OCI-LY1 (cell line): ENCODE data around the gene GPX5.

Experiments used
- H2AFZ ChIP-seq: fragments of 200-600 bp; sonication (generic), shearing (Covaris generic); 2 replicates; pipeline ENCODE4 v1.6.0; 2014; ENCODE audit warnings: antibody characterized with exemption, mild to moderate bottlenecking, low read length
- H3F3A ChIP-seq: fragments of 200-600 bp; sonication (generic), shearing (Covaris generic); 2 replicates; pipeline ENCODE4 v1.6.0; 2014; ENCODE audit warnings: mild to moderate bottlenecking, antibody characterized with exemption, low read length, moderate library complexity; ENCODE audit not compliant: insufficient read depth
- H3K27ac ChIP-seq: fragments of 200-600 bp; sonication (generic); 2 replicates; pipeline ENCODE4 v1.5.1; 2014; ENCODE audit warnings: low read length, mixed run types, mild to moderate bottlenecking, low read depth; ENCODE audit not compliant: poor library complexity, severe bottlenecking
- H3K27me3 ChIP-seq: fragments of 200-600 bp; sonication (generic); 2 replicates; pipeline ENCODE4 v1.6.0; 2014; ENCODE audit warnings: antibody characterized with exemption, mild to moderate bottlenecking, low read length, moderate library complexity; ENCODE audit not compliant: insufficient read depth
- H3K36me3 ChIP-seq: fragments of 200-600 bp; sonication (generic); 2 replicates; pipeline ENCODE4 v1.6.1; 2014; ENCODE audit warnings: mild to moderate bottlenecking, antibody characterized with exemption, low read length, moderate library complexity, mixed read lengths; ENCODE audit not compliant: insufficient read depth
- H3K4me1 ChIP-seq: fragments of 200-600 bp; sonication (generic); 2 replicates; pipeline ENCODE4 v1.5.1; 2014; ENCODE audit warnings: mild to moderate bottlenecking, low read length, moderate library complexity; ENCODE audit not compliant: insufficient read depth, severe bottlenecking
- H3K4me2 ChIP-seq: fragments of 200-600 bp; sonication (generic), shearing (Covaris generic); 2 replicates; pipeline ENCODE4 v1.6.1; 2014; ENCODE audit warnings: low read length
- H3K4me3 ChIP-seq: fragments of 200-600 bp; sonication (generic); 2 replicates; pipeline ENCODE4 v1.5.1; 2014; ENCODE audit warnings: low read length, low read depth, mild to moderate bottlenecking, mixed read lengths; ENCODE audit not compliant: poor library complexity, severe bottlenecking
- H3K79me2 ChIP-seq: fragments of 200-600 bp; shearing (Covaris generic); 2 replicates; pipeline ENCODE4 v1.6.1; 2016; ENCODE audit warnings: mixed run types, low read length, mixed read lengths; ENCODE audit not compliant: insufficient read depth
- H3K9ac ChIP-seq: fragments of 200-600 bp; sonication (generic), shearing (Covaris generic); 2 replicates; pipeline ENCODE4 v1.6.1; 2014; ENCODE audit warnings: mild to moderate bottlenecking, low read length, mixed read lengths
- H3K9me2 ChIP-seq: fragments of 200-600 bp; sonication (generic), shearing (Covaris generic); 2 replicates; pipeline ENCODE4 v1.6.1; 2014; ENCODE audit warnings: low read depth, mild to moderate bottlenecking, low read length, mixed read lengths
- H3K9me3 ChIP-seq: fragments of 200-600 bp; shearing (Covaris generic); 2 replicates; pipeline ENCODE4 v1.6.1; 2014; ENCODE audit warnings: low read length, mixed read lengths
- H4K20me1 ChIP-seq: fragments of 200-600 bp; sonication (generic), shearing (Covaris generic); 2 replicates; pipeline ENCODE4 v1.6.0; 2016; ENCODE audit warnings: mild to moderate bottlenecking, low read length; ENCODE audit not compliant: insufficient read depth
- CTCF ChIP-seq: fragments of 200-600 bp; sonication (generic), shearing (Covaris generic); IDR thresholded peaks from 2 replicates; pipeline ENCODE4 v1.5.1; 2017; ENCODE audit warnings: mild to moderate bottlenecking, antibody characterized with exemption, low read length, moderate library complexity, mixed read lengths
- EZH2 ChIP-seq: fragments of 200-600 bp; sonication (generic), shearing (Covaris generic); IDR thresholded peaks from 2 replicates; pipeline ENCODE4 v1.8.0; 2017; ENCODE audit warnings: borderline replicate concordance, mixed run types, mild to moderate bottlenecking, antibody characterized with exemption, low read length, moderate library complexity, mixed read lengths

GPX5 gene

GRCh38 chr6:28488916-28489365 lies 36.7 kb upstream of the GPX5 start:
- Histone ChIP-seq H3K9ac (no peak overlapping the region), H3K36me3 (no peaks in the 10 kb centered on the region), H3K79me2 (no peaks in the 10 kb centered on the region), H3F3A (no peaks in the 10 kb centered on the region), H4K20me1 (no peaks in the 10 kb centered on the region), H3K9me2 (no peaks in the 10 kb centered on the region), H3K4me1 (peaks cover 7% of the 10 kb centered on the region), H3K27me3 (peaks cover 6% of the 10 kb centered on the region), H3K9me3 (no peaks in the 10 kb centered on the region), H3K4me3 (peak overlapping the region; percentile 36), H3K27ac (no peak overlapping the region), H2AFZ (no peak overlapping the region), H3K4me2 (peak overlapping the region; percentile 40; the same call in 1 of the 2 replicates)
- TF ChIP-seq EZH2 (no peak), CTCF (no peak)

- H3K36me3 ChIP-seq: no peaks in the 10 kb centered on the region
- no peak overlapping the region for H3K27ac ChIP-seq
- H3K9ac ChIP-seq: no peak overlapping the region
- H3K79me2 ChIP-seq: no peaks in the 10 kb centered on the region
- H2AFZ ChIP-seq: no peak overlapping the region
- no peaks in the 10 kb centered on the region for H3K9me3 ChIP-seq
- H4K20me1 ChIP-seq: no peaks in the 10 kb centered on the region
- peak overlapping the region; percentile 36 for H3K4me3 ChIP-seq
- no peak for TF ChIP-seq EZH2
- TF ChIP-seq CTCF: no peak
- H3F3A ChIP-seq: no peaks in the 10 kb centered on the region
- H3K9me2 ChIP-seq: no peaks in the 10 kb centered on the region
- H3K4me1 ChIP-seq: peaks cover 7% of the 10 kb centered on the region
- H3K27me3 ChIP-seq: peaks cover 6% of the 10 kb centered on the region
- peak overlapping the region; percentile 40; the same call in 1 of the 2 replicates for H3K4me2 ChIP-seq
These were observed 36.1 kb upstream of the GPX5 start for GRCh38 chr6:28489366-28490204.

- peaks cover 7% of the 10 kb centered on the region for H3K4me1 ChIP-seq
- no peak for TF ChIP-seq EZH2
- no peak for TF ChIP-seq CTCF
- no peak overlapping the region for H3K9ac ChIP-seq
- H3K79me2 ChIP-seq: no peaks in the 10 kb centered on the region
- H3F3A ChIP-seq: no peaks in the 10 kb centered on the region
- H3K36me3 ChIP-seq: no peaks in the 10 kb centered on the region
- H3K27me3 ChIP-seq: peaks cover 6% of the 10 kb centered on the region
- H3K9me3 ChIP-seq: no peaks in the 10 kb centered on the region
- no peak overlapping the region for H3K27ac ChIP-seq
- H3K4me3 ChIP-seq: peak overlapping the region; percentile 36
- no peak overlapping the region for H2AFZ ChIP-seq
- no peaks in the 10 kb centered on the region for H3K9me2 ChIP-seq
- H4K20me1 ChIP-seq: no peaks in the 10 kb centered on the region
- peak overlapping the region; percentile 40; the same call in 1 of the 2 replicates for H3K4me2 ChIP-seq
These were observed 35.3 kb upstream of the GPX5 start for GRCh38 chr6:28490205-28490890.
